Endothelial cell of umbilical vein (primary cell): ENCODE measurements around the gene NGEF. TPM values are rescaled to one million over a fixed set of nuclear protein-coding genes. Genes with fewer than 3 reads are reported as not detected.

Experiments
- BruUV-seq: library from RNA; stranded (reverse); fragments of 400-500 nt; replicated peaks from 2 replicates; lab custom pipeline; 2021; lab: Mats Ljungman, UMichigan
- CTCF ChIA-PET: fragments of 300-600, 350-600 bp; sonication (Branson Sonifier 250); formaldehyde crosslinking; loops from one replicate; lab custom pipeline; 2021; ENCODE audit warnings: antibody characterized with exemption, inconsistent platforms; lab: Charles Lee
- POLR2A ChIA-PET: fragments of 300-600, 350-600 bp; sonication (Branson Sonifier 250); formaldehyde crosslinking; loops from one replicate; lab custom pipeline; 2021; ENCODE audit warnings: antibody characterized with exemption, inconsistent platforms; lab: Charles Lee
- DNase-seq: peaks from one replicate; pipeline ENCODE4 v3.0.0-alpha.2; 2011; ENCODE audit warnings: low read depth, low spot score
- FAIRE-seq: peaks from 2 replicates; lab custom pipeline; 2011; peaks lifted over from hg19 to GRCh38; lab: Jason Lieb, UNC
- H2AFZ ChIP-seq: 2 replicates; pipeline ENCODE4 v1.6.0; 2012; ENCODE audit warnings: low read depth, low read length, control low read depth, inconsistent platforms
- H3K27ac ChIP-seq: 2 replicates; pipeline ENCODE4 v1.5.1; 2011; ENCODE audit warnings: low read depth, mild to moderate bottlenecking, control low read depth, low read length, moderate library complexity; ENCODE audit not compliant: insufficient read depth
- H3K27me3 ChIP-seq, 2 experiments: 2 replicates each; pipeline versions ENCODE4 v1.6.0 to v1.6.1; 2011; ENCODE audit warnings: low read length in 2 of 2, mixed read lengths in 1 of 2; ENCODE audit not compliant: control insufficient read depth in 2 of 2, insufficient read depth in 2 of 2
- H3K36me3 ChIP-seq, 2 experiments: 2 replicates in 1 of 2; 3 replicates in 1 of 2; pipeline ENCODE4 v1.5.1; 2011; ENCODE audit warnings: low read length in 2 of 2, mild to moderate bottlenecking in 1 of 2, moderate library complexity in 1 of 2; ENCODE audit not compliant: control insufficient read depth in 2 of 2, insufficient read depth in 2 of 2; ENCODE audit errors: extremely low read depth in 1 of 2
- H3K4me1 ChIP-seq: 3 replicates; pipeline ENCODE4 v1.5.1; 2011; ENCODE audit warnings: mild to moderate bottlenecking, low read length; ENCODE audit not compliant: control insufficient read depth, insufficient read depth; ENCODE audit errors: extremely low read depth
- H3K4me2 ChIP-seq: 2 replicates; pipeline ENCODE4 v1.6.1; 2011; ENCODE audit warnings: low read length, control low read depth, mixed read lengths; ENCODE audit not compliant: insufficient read depth
- H3K4me3 ChIP-seq, 3 experiments: fragments of 200-600 bp in 1 of 3; sonication (generic), shearing (Covaris generic) in 1 of 3; replicated peaks in 1 of 3; 2 replicates each; pipeline ENCODE4 v1.5.1; 2011 to 2016; ENCODE audit warnings: control low read depth in 3 of 3, low read length in 3 of 3, mild to moderate bottlenecking in 2 of 3, inconsistent platforms in 1 of 3, low read depth in 1 of 3, moderate library complexity in 1 of 3; ENCODE audit not compliant: insufficient read depth in 1 of 3
- H3K79me2 ChIP-seq: 2 replicates; pipeline ENCODE4 v1.6.0; 2012; ENCODE audit warnings: low read length, inconsistent platforms; ENCODE audit not compliant: control insufficient read depth, insufficient read depth
- H3K9ac ChIP-seq: replicated peaks from 2 replicates; pipeline ENCODE3; 2011; ENCODE audit warnings: low read length, control low read depth; ENCODE audit not compliant: insufficient read depth; ENCODE audit errors: extremely low read depth
- H3K9me1 ChIP-seq: replicated peaks from 3 replicates; pipeline ENCODE4 v1.6.0; 2011; ENCODE audit warnings: mild to moderate bottlenecking, low read length; ENCODE audit not compliant: control insufficient read depth, insufficient read depth; ENCODE audit errors: extremely low read depth
- H3K9me3 ChIP-seq: replicated peaks from 2 replicates; pipeline ENCODE4 v1.5.1; 2012; ENCODE audit warnings: low read length, inconsistent platforms; ENCODE audit not compliant: control insufficient read depth, insufficient read depth
- H4K20me1 ChIP-seq: replicated peaks from 2 replicates; pipeline ENCODE3; 2011; ENCODE audit warnings: mild to moderate bottlenecking, low read length; ENCODE audit not compliant: control insufficient read depth, insufficient read depth; ENCODE audit errors: extremely low read depth
- FOS ChIP-seq: IDR thresholded peaks from 2 replicates; pipeline ENCODE4 v1.6.1; 2011; ENCODE audit warnings: mild to moderate bottlenecking, low read length, moderate library complexity, borderline replicate concordance; ENCODE audit not compliant: insufficient read depth
- JUN ChIP-seq: IDR thresholded peaks from 2 replicates; pipeline ENCODE4 v1.6.1; 2011; ENCODE audit warnings: borderline replicate concordance, low read depth; ENCODE audit not compliant: insufficient read length, insufficient read depth
- MAX ChIP-seq: IDR thresholded peaks from 2 replicates; pipeline ENCODE4 v1.6.1; 2011; ENCODE audit not compliant: insufficient read depth, insufficient read length
- MYC ChIP-seq: IDR thresholded peaks from one replicate; pipeline ENCODE4 v1.6.1; 2011; ENCODE audit warnings: mild to moderate bottlenecking, low read depth, low read length
- POLR2A ChIP-seq: IDR thresholded peaks from 2 replicates; pipeline ENCODE4 v1.6.1; 2012; ENCODE audit warnings: low read depth, mild to moderate bottlenecking, control low read depth, low read length
- POLR2AphosphoS5 ChIP-seq: IDR thresholded peaks from 2 replicates; pipeline ENCODE4 v1.6.1; 2012; ENCODE audit warnings: low read depth, mild to moderate bottlenecking, control low read depth, low read length, moderate library complexity; ENCODE audit not compliant: insufficient read depth
- dilution Hi-C: fragments of 300-500 bp; cut with MboI; formaldehyde crosslinking; loops from one replicate; pipeline ENCODE4 v1.15.0; 2019; ENCODE audit warnings: low sequenced_read_pairs; ENCODE audit not compliant: extremely low pct_ligation_motif_present
- intact Hi-C: fragments of 100-400 bp; cut with micrococcal nuclease; formaldehyde crosslinking; loops from one replicate; pipeline ENCODE4 v1.10.0; 2022
- polyA plus RNA-seq, 4 experiments: library from polyadenylated mRNA; depleted of rRNA in 3 of 4; stranded (reverse) in 3 of 4; unstranded in 1 of 4; fragments of >200 nt; gene quantifications; 2 replicates each; pipeline versions ENCODE4 v1.2.1 to v1.2.3, GENCODE V29; 2011 to 2012; ENCODE audit warnings: missing spikeins in 1 of 4
- total RNA-seq: library from RNA; stranded (reverse); gene quantifications from 2 replicates; pipeline ENCODE4 v1.2.3, GENCODE V29; 2021

The NGEF gene
- total and polyA plus RNA-seq, 2 donors (not counting 3 experiments of a cell fraction or from before 2014, with no cell fraction given): 0.22 to 0.41 TPM

- no peaks in the 10 kb centered on the region for H3K79me2 ChIP-seq
- H4K20me1 ChIP-seq: no peaks in the 10 kb centered on the region
- no peaks in the 10 kb centered on the region for H3K9me1 ChIP-seq
- dilution Hi-C loops (no loop called here), intact Hi-C loops (no loop called here)
- H3K4me2 ChIP-seq: no peak within 1 kb of the TSS
- no peak for DNase-seq
- POLR2A ChIA-PET: no interaction called here
- no peak within 1 kb of the TSS for H3K9ac ChIP-seq
- no peaks in the 10 kb centered on the region for H3K9me3 ChIP-seq
- TF ChIP-seq MAX (no peak), FOS (no peak), POLR2A (no peak), POLR2AphosphoS5 (no peak), MYC (no peak), JUN (no peak)
- no TSS peak for BruUV-seq
- H3K27ac ChIP-seq: no peak within 1 kb of the TSS
- H3K4me1 ChIP-seq: no peaks in the 10 kb centered on the region
- FAIRE-seq: no peak
- no peaks in the 10 kb centered on the region for H3K36me3 ChIP-seq
- CTCF ChIA-PET: interaction anchor here (1.3 kb wide), 1 partner anchor 11 kb away, joined by 3 read pairs; no protein-coding TSS in a partner anchor
- H3K4me3 ChIP-seq: no peak within 1 kb of the TSS
- H3K27me3 ChIP-seq: no peaks in the 10 kb centered on the region
- H2AFZ ChIP-seq: no peak within 1 kb of the TSS
Measured at GRCh38 chr2:233032551-233033320, 19.7 kb upstream of the NGEF start, which contains the start of gene NEU2. Gene NEU2 (plus strand): TSS chr2:233032672. CDS start chr2:233032672, 0 bp downstream.
